Kidney (tissue), 14 donors: ENCODE results near the gene LRBA. TPM values are rescaled to one million over a fixed set of nuclear protein-coding genes. Genes with fewer than 3 reads are reported as not detected.

Experiments used
- DNase-seq, 5 donors: peaks; one replicate each; pipeline ENCODE4 v3.0.0-alpha.2; 2013 to 2020
- FAIRE-seq: peaks from 2 replicates; lab custom pipeline; 2012; peaks lifted over from hg19 to GRCh38; lab: Jason Lieb, UNC
- H3K27ac ChIP-seq, 2 donors: one replicate each; pipeline ENCODE4 v1.7.0; 2013; ENCODE audit warnings: low read depth in 2 of 2, low read length in 2 of 2, inconsistent platforms in 1 of 2
- H3K27me3 ChIP-seq: one replicate; pipeline ENCODE4 v1.7.1; 2013; ENCODE audit warnings: low read length, inconsistent platforms; ENCODE audit not compliant: control insufficient read depth, insufficient read depth
- H3K36me3 ChIP-seq, 3 donors: one replicate each; pipeline versions ENCODE4 v1.7.0 to v1.7.1; 2013; ENCODE audit warnings: low read length in 3 of 3, control low read depth in 1 of 3, inconsistent platforms in 1 of 3; ENCODE audit not compliant: insufficient read depth in 3 of 3, control insufficient read depth in 2 of 3
- H3K4me1 ChIP-seq, 3 donors: one replicate each; pipeline versions ENCODE4 v1.7.0 to v1.7.1; 2013; ENCODE audit warnings: low read length in 3 of 3, inconsistent platforms in 1 of 3, low read depth in 1 of 3; ENCODE audit not compliant: control insufficient read depth in 2 of 3, insufficient read depth in 2 of 3
- H3K4me3 ChIP-seq, 3 donors: one replicate each; pipeline versions ENCODE4 v1.7.0 to v1.8.1; 2013; ENCODE audit warnings: low read length in 3 of 3, control low read depth in 1 of 3, inconsistent platforms in 1 of 3
- H3K9ac ChIP-seq, 3 donors: one replicate each; pipeline versions ENCODE4 v1.7.0 to v1.7.1; 2013; ENCODE audit warnings: low read length in 3 of 3, control low read depth in 1 of 3, inconsistent platforms in 1 of 3
- H3K9me3 ChIP-seq, 3 donors: one replicate each; pipeline versions ENCODE4 v1.7.0 to v1.7.1; 2013; ENCODE audit warnings: low read length in 3 of 3, control low read depth in 1 of 3, inconsistent platforms in 1 of 3; ENCODE audit not compliant: control insufficient read depth in 2 of 3, insufficient read depth in 1 of 3
- CTCF ChIP-seq: IDR thresholded peaks from 3 replicates; pipeline ENCODE4 v1.5.1; 2012; ENCODE audit warnings: mild to moderate bottlenecking, moderate library complexity, borderline replicate concordance; ENCODE audit not compliant: insufficient read depth; ENCODE audit errors: extremely low read depth
- intact Hi-C: fragments of 100-400 bp; cut with DNase I; formaldehyde crosslinking; loops from one replicate; pipeline ENCODE4 v1.11.1; 2022
- polyA plus RNA-seq: library from polyadenylated mRNA; stranded (reverse); fragments of 350-450 nt; fragmentation: Illumina TruSeq; extraction: RNeasy Lipid Tissue Mini Kit (QIAGEN cat#74804); gene quantifications from one replicate; pipeline ENCODE4 v1.2.3, GENCODE V29; 2014; ENCODE audit warnings: low read depth, low replicate concordance; ENCODE audit not compliant: insufficient read depth
- total RNA-seq: library from RNA; stranded (reverse); fragmentation: NEBNext Ultra II Directional; extraction: Animal tissue kit (Norgen Biotek cat#: 25700); gene quantifications from one replicate; pipeline ENCODE4 v1.2.1, GENCODE V29; 2021
- donor health status: control.
- donor health status: control.
- donor health status: control.
- donor health status: control.
- donor health status: control.
- donor health status: DM: yes; HTN: yes; CAD: no.
- donor health status: Normal renal cell carcinoma (clear cell type).

The LRBA gene
- total and polyA plus RNA-seq, 2 donors from 2014 or later, result 20.3 to 76.7 TPM

GRCh38 chr4:150782921-150783320, 232.2 kb downstream of the LRBA start:
- Histone ChIP-seq H3K9ac (no peak overlapping the region), H3K4me1 (no peaks in the 10 kb centered on the region), H3K9me3 (no peaks in the 10 kb centered on the region), H3K27ac (peak overlapping the region; percentile 14 to 28), H3K4me3 (peak overlapping the region in 1 of 3 donors; percentile 25), H3K27me3 (no peaks in the 10 kb centered on the region), H3K36me3 (no peaks in the 10 kb centered on the region)
- intact Hi-C loops, result no loop called here
- no peak for FAIRE-seq
- TF ChIP-seq CTCF, result no peak
- peak in 2 of 5 donors; percentile 7 to 11 for DNase-seq

- Histone ChIP-seq H3K4me3 (peak overlapping the region in 1 of 3 donors; percentile 25), H3K9ac (no peak overlapping the region), H3K4me1 (no peaks in the 10 kb centered on the region), H3K9me3 (no peaks in the 10 kb centered on the region), H3K27ac (peak overlapping the region in 1 of 2 donors; percentile 19), H3K27me3 (no peaks in the 10 kb centered on the region), H3K36me3 (no peaks in the 10 kb centered on the region)
- FAIRE-seq, result no peak
- intact Hi-C loops, result no loop called here
- no peak for TF ChIP-seq CTCF
- peak in 3 of 5 donors; percentile 20 to 76 (median 51) for DNase-seq
Measured at GRCh38 chr4:150782311-150782710, 232.8 kb downstream of the LRBA start.

- no peaks in the 10 kb centered on the region for H3K9me3 ChIP-seq
- no peaks in the 10 kb centered on the region for H3K4me1 ChIP-seq
- DNase-seq (no peak), FAIRE-seq (no peak)
- H3K36me3 ChIP-seq, result no peaks in the 10 kb centered on the region
- intact Hi-C loops, result no loop called here
- no peak overlapping the region for H3K27ac ChIP-seq
- no peak for TF ChIP-seq CTCF
- no peak overlapping the region for H3K4me3 ChIP-seq
- no peaks in the 10 kb centered on the region for H3K27me3 ChIP-seq
- H3K9ac ChIP-seq, result no peak overlapping the region
Measured at GRCh38 chr4:150781191-150781590, 233.9 kb downstream of the LRBA start.

- H3K9me3 ChIP-seq, result no peaks in the 10 kb centered on the region
- H3K9ac ChIP-seq, result no peak overlapping the region
- intact Hi-C loops, result no loop called here
- DNase-seq, result peak in 1 of 5 donors; percentile 1
- TF ChIP-seq CTCF, result no peak
- no peak for FAIRE-seq
- no peaks in the 10 kb centered on the region for H3K36me3 ChIP-seq
- no peak overlapping the region for H3K27ac ChIP-seq
- H3K4me1 ChIP-seq, result no peaks in the 10 kb centered on the region
- no peaks in the 10 kb centered on the region for H3K27me3 ChIP-seq
- H3K4me3 ChIP-seq, result no peak overlapping the region
Measured at GRCh38 chr4:150779707-150780106, 235.4 kb downstream of the LRBA start.
